H1 (cell line): ENCODE data around the gene SVIL. TPM values are rescaled to one million over a fixed set of nuclear protein-coding genes. Genes with fewer than 3 reads are reported as not detected.

Experiments
- SP4 ChIP-seq: IDR thresholded peaks from 2 replicates; pipeline ENCODE4 v1.6.1; 2012; ENCODE audit warnings: low read length, inconsistent platforms
- polyA plus RNA-seq, 7 experiments: library from polyadenylated mRNA; depleted of rRNA in 3 of 7; stranded (reverse) in 5 of 7; unstranded in 2 of 7; fragments of >200 nt in 5 of 7; fragments of 200-250 nt in 2 of 7; gene quantifications; 1 replicate in 5 of 7; 2 replicates in 1 of 7; 4 replicates in 1 of 7; pipeline versions ENCODE4 v1.2.1 to v1.2.3, GENCODE V29; 2011 to 2013; ENCODE audit warnings: missing spikeins in 2 of 7, mixed read lengths in 2 of 7
- total RNA-seq: library from RNA; stranded (reverse); fragmentation: NEBNext Ultra II Directional; extraction: Animal tissue kit (Norgen Biotek cat#: 25700); gene quantifications from 2 replicates; pipeline ENCODE4 v1.2.1, GENCODE V29; 2021

Gene SVIL
- total and polyA plus RNA-seq, 2 of the 8 experiments (the other 6 are each of a cell fraction or from before 2014, with no cell fraction given) = 4.7 to 15.4 TPM

DNA sequence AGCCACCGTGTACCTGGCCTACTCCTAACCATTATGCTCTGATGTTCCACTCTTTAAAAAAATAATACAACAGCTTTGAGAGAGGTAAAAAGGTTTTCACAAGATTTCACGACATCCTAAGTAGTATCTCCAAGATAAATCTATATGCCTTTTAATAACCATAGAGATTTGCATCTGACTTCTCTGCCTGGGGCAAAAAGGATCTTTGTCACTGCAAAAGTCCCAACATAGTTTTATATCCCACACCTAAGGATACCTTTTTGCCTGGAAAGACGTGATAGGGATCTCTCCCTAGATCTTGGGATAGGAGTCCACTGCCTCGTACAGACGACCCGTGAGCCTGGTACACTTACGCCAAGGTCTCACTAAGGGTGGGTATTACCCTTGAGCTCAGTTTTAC, 31.4 kb upstream of the SVIL start (continued):
- no peak for TF ChIP-seq SP4
- TF ChIP-seq, all 59 proteins: peak for 0
